B cell (primary cell): ENCODE results near the gene IL17RE. TPM values are rescaled to one million over a fixed set of nuclear protein-coding genes. Genes with fewer than 3 reads are reported as not detected.

Experiments
- ATAC-seq: fragments of 200-7000 bp; cut with Tn5 transposase; one replicate; pipeline ENCODE4 v1.10.0; 2021; ENCODE audit warnings: low read depth, mild to moderate bottlenecking, moderate number of reproducible peaks, moderate library complexity
- CTCF ChIA-PET: fragments of 350-600 bp; sonication (Branson Sonifier 250); formaldehyde crosslinking; loops from one replicate; lab custom pipeline; 2021; ENCODE audit warnings: antibody characterized with exemption, inconsistent platforms; lab: Charles Lee
- POLR2A ChIA-PET: fragments of 350-600 bp; sonication (Branson Sonifier 250); formaldehyde crosslinking; loops from one replicate; lab custom pipeline; 2021; ENCODE audit warnings: antibody characterized with exemption; lab: Charles Lee
- DNase-seq: peaks from one replicate; pipeline ENCODE4 v3.0.0; 2013
- H2AFZ ChIP-seq: 2 replicates; pipeline ENCODE4 v1.6.1; 2012; ENCODE audit warnings: mild to moderate bottlenecking, low read depth, low read length; ENCODE audit not compliant: insufficient read depth, poor library complexity, severe bottlenecking
- H3K27ac ChIP-seq, 2 donors: 1 replicate in 1 of 2; 2 replicates in 1 of 2; pipeline ENCODE4 v1.5.1; 2012 to 2013; ENCODE audit warnings: low read length in 2 of 2, mild to moderate bottlenecking in 2 of 2, moderate library complexity in 1 of 2
- H3K27me3 ChIP-seq, 4 experiments: fragments of 200-600 bp in 1 of 4; sonication (generic) in 1 of 4; replicated peaks in 1 of 4; 1 replicate in 2 of 4; 2 replicates in 2 of 4; pipeline versions ENCODE4 v1.6.1 to v1.7.0; 2013 to 2016; ENCODE audit warnings: low read length in 3 of 4, mild to moderate bottlenecking in 2 of 4, mixed read lengths in 1 of 4, moderate library complexity in 1 of 4; ENCODE audit not compliant: insufficient read depth in 4 of 4, control insufficient read depth in 3 of 4; ENCODE audit errors: control extremely low read depth in 1 of 4
- H3K36me3 ChIP-seq, 2 experiments: replicated peaks in 1 of 2; 1 replicate in 1 of 2; 2 replicates in 1 of 2; pipeline versions ENCODE4 v1.6.1 to v1.7.1; 2013; ENCODE audit warnings: low read length in 1 of 2; ENCODE audit not compliant: insufficient read depth in 2 of 2, control insufficient read depth in 1 of 2; ENCODE audit errors: control extremely low read depth in 1 of 2, extremely low read depth in 1 of 2
- H3K4me1 ChIP-seq, 2 donors: fragments of 200-600 bp in 1 of 2; sonication (generic) in 1 of 2; 1 replicate in 1 of 2; 2 replicates in 1 of 2; pipeline versions ENCODE4 v1.5.1 to v1.6.1; 2013 to 2017; ENCODE audit warnings: low read length in 2 of 2; ENCODE audit not compliant: control insufficient read depth in 2 of 2, insufficient read depth in 2 of 2
- H3K4me2 ChIP-seq: replicated peaks from 2 replicates; pipeline ENCODE3; 2012; ENCODE audit warnings: mild to moderate bottlenecking, low read depth, low read length; ENCODE audit not compliant: poor library complexity, severe bottlenecking
- H3K4me3 ChIP-seq, 5 experiments: fragments of 200-600 bp in 1 of 5; sonication (generic) in 1 of 5; 1 replicate in 3 of 5; 2 replicates in 2 of 5; pipeline versions ENCODE4 v1.5.1 to v1.7.0; 2011 to 2016; ENCODE audit warnings: low read length in 4 of 5, mild to moderate bottlenecking in 4 of 5, low read depth in 2 of 5, control low read depth in 1 of 5, moderate library complexity in 1 of 5; ENCODE audit not compliant: insufficient read depth in 1 of 5; ENCODE audit errors: control extremely low read depth in 1 of 5, extremely low read depth in 1 of 5
- H3K79me2 ChIP-seq: fragments of 200-600 bp; sonication (generic); one replicate; pipeline ENCODE4 v1.6.0; 2016; ENCODE audit warnings: low read length; ENCODE audit not compliant: control insufficient read depth, insufficient read depth
- H3K9ac ChIP-seq: fragments of 200-600 bp; sonication (generic); 2 replicates; pipeline ENCODE4 v1.6.1; 2017; ENCODE audit warnings: mild to moderate bottlenecking, low read length, moderate library complexity
- H3K9me3 ChIP-seq, 3 donors: one replicate each; pipeline versions ENCODE4 v1.6.1 to v1.7.1; 2013; ENCODE audit warnings: low read length in 2 of 3; ENCODE audit not compliant: control insufficient read depth in 2 of 3, insufficient read depth in 1 of 3; ENCODE audit errors: control extremely low read depth in 1 of 3
- H4K20me1 ChIP-seq: 2 replicates; pipeline ENCODE4 v1.6.0; 2012; ENCODE audit warnings: mild to moderate bottlenecking, low read length; ENCODE audit not compliant: insufficient read depth, control insufficient read depth, poor library complexity, severe bottlenecking
- H3K27ac Mint-ChIP-seq: one replicate; pipeline ENCODE4 v1.8.0; 2021; ENCODE audit warnings: mixed read lengths
- H3K27me3 Mint-ChIP-seq: one replicate; pipeline ENCODE4 v1.8.0; 2021; ENCODE audit warnings: mixed read lengths
- H3K4me1 Mint-ChIP-seq: one replicate; pipeline ENCODE4 v1.8.0; 2021; ENCODE audit warnings: mixed read lengths
- H3K4me3 Mint-ChIP-seq: one replicate; pipeline ENCODE4 v1.8.0; 2021; ENCODE audit warnings: mixed read lengths
- H3K9me3 Mint-ChIP-seq: one replicate; pipeline ENCODE4 v1.8.0; 2022; ENCODE audit warnings: mixed read lengths; ENCODE audit not compliant: insufficient read depth
- EZH2 ChIP-seq: IDR thresholded peaks from 2 replicates; pipeline ENCODE4 v1.6.1; 2012; ENCODE audit warnings: borderline replicate concordance, low read depth, mild to moderate bottlenecking, moderate library complexity, low read length; ENCODE audit not compliant: insufficient read depth, poor library complexity, severe bottlenecking
- WGBS: methylation state at CpG from one replicate; pipeline ENCODE4 v1.1.5; 2013; ENCODE audit warnings: missing lambda C conversion rate; ENCODE audit not compliant: insufficient coverage; 5-methylcytosine and 5-hydroxymethylcytosine counted together
- intact Hi-C: fragments of 100-400 bp; cut with micrococcal nuclease; formaldehyde crosslinking; loops from one replicate; pipeline ENCODE4 v1.10.0; 2022
- polyA plus RNA-seq: library from polyadenylated mRNA; depleted of rRNA; stranded (reverse); fragments of >200 nt; gene quantifications from 2 replicates; pipeline ENCODE4 v1.2.3, GENCODE V29; 2012
- total RNA-seq, 2 donors: library from RNA; stranded (reverse); fragments of 120-200 nt in 1 of 2; gene quantifications; 1 replicate in 1 of 2; 2 replicates in 1 of 2; pipeline versions ENCODE4 v1.2.3 to v1.2.4, GENCODE V29; 2013 to 2022
- TF ChIP-seq, protein P1 (sequence below): fragments of 200-600 bp; IDR thresholded peaks from one replicate; pipeline ENCODE4 v1.8.0; 2022; ENCODE audit warnings: antibody characterized with exemption, mild to moderate bottlenecking

The IL17RE gene
- total and polyA plus RNA-seq, 2 donors (not counting 1 experiment from before 2014, with no cell fraction given), result 0.37 TPM; not detected in 1

GRCh38 chr3:9948586-9948985 is 45.9 kb downstream of the IL17RE start:
- H3K4me2 ChIP-seq, result no peak overlapping the region

GRCh38 chr3:9949115-9949514 is 46.5 kb downstream of the IL17RE start:
- no peaks in the 10 kb centered on the region for H3K9me3 Mint-ChIP-seq
- intact Hi-C loops, result loop anchor here (5.0 kb wide), 1 partner anchor 298 kb away; the partner anchor contains the start of gene TATDN2
- Histone ChIP-seq H3K4me1 (peaks cover 15 to 23% of the 10 kb centered on the region in 2 donors), H2AFZ (no peak overlapping the region), H3K9ac (no peak overlapping the region), H3K27ac (no peak overlapping the region), H4K20me1 (no peaks in the 10 kb centered on the region), H3K9me3 (no peaks in the 10 kb centered on the region), H3K27me3 (peaks cover 0 to 12% (median 0%) of the 10 kb centered on the region in 4 experiments), H3K36me3 (peaks cover 0 to 2% of the 10 kb centered on the region in 2 experiments), H3K4me3 (no peak overlapping the region), H3K79me2 (no peaks in the 10 kb centered on the region), H3K4me2 (no peak overlapping the region)
- no peak overlapping the region for H3K27ac Mint-ChIP-seq
- no peaks in the 10 kb centered on the region for H3K27me3 Mint-ChIP-seq
- ATAC-seq (no peak), DNase-seq (no peak)
- peaks cover 20% of the 10 kb centered on the region for H3K4me1 Mint-ChIP-seq
- CTCF ChIA-PET, result interaction anchor here (2.6 kb wide), 1 partner anchor 16 kb away, joined by 11 read pairs; the partner anchor contains the start of gene CRELD1
- no peak for TF ChIP-seq EZH2
- TF ChIP-seq, protein P1, sequence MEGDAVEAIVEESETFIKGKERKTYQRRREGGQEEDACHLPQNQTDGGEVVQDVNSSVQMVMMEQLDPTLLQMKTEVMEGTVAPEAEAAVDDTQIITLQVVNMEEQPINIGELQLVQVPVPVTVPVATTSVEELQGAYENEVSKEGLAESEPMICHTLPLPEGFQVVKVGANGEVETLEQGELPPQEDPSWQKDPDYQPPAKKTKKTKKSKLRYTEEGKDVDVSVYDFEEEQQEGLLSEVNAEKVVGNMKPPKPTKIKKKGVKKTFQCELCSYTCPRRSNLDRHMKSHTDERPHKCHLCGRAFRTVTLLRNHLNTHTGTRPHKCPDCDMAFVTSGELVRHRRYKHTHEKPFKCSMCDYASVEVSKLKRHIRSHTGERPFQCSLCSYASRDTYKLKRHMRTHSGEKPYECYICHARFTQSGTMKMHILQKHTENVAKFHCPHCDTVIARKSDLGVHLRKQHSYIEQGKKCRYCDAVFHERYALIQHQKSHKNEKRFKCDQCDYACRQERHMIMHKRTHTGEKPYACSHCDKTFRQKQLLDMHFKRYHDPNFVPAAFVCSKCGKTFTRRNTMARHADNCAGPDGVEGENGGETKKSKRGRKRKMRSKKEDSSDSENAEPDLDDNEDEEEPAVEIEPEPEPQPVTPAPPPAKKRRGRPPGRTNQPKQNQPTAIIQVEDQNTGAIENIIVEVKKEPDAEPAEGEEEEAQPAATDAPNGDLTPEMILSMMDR, result no peak
- POLR2A ChIA-PET, result no interaction called here
- no peak overlapping the region for H3K4me3 Mint-ChIP-seq
- 94% methylated on average over 7 of the region's 7 CpGs for WGBS

More at GRCh38 chr3:9948586-9948985, 45.9 kb downstream of the IL17RE start:
- peaks cover 0 to 2% of the 10 kb centered on the region in 2 experiments for H3K36me3 ChIP-seq
- H3K4me1 ChIP-seq, result peaks cover 15 to 23% of the 10 kb centered on the region in 2 donors
- no peaks in the 10 kb centered on the region for H3K79me2 ChIP-seq
- no peaks in the 10 kb centered on the region for H3K9me3 Mint-ChIP-seq
- H3K4me1 Mint-ChIP-seq, result peaks cover 20% of the 10 kb centered on the region
- H2AFZ ChIP-seq, result no peak overlapping the region
- no peak for ATAC-seq
- 100% methylated on average over 1 of the region's 3 CpGs for WGBS
- TF ChIP-seq EZH2, result no peak
- TF ChIP-seq, protein P1, result no peak
- intact Hi-C loops, result loop anchor here (5.0 kb wide), 1 partner anchor 299 kb away; the partner anchor contains the start of gene TATDN2
- no peak overlapping the region for H3K27ac ChIP-seq
- H3K27me3 Mint-ChIP-seq, result no peaks in the 10 kb centered on the region
- H3K4me3 Mint-ChIP-seq, result no peak overlapping the region
- H3K9ac ChIP-seq, result no peak overlapping the region
- H3K27ac Mint-ChIP-seq, result no peak overlapping the region
- ChIA-PET CTCF (interaction anchor here (2.6 kb wide), 1 partner anchor 16 kb away, joined by 11 read pairs; the partner anchor contains the start of gene CRELD1), POLR2A (no interaction called here)
- H4K20me1 ChIP-seq, result no peaks in the 10 kb centered on the region
- peaks cover 0 to 12% (median 0%) of the 10 kb centered on the region in 4 experiments for H3K27me3 ChIP-seq
- no peak overlapping the region for H3K4me3 ChIP-seq
- no peak for DNase-seq
- no peaks in the 10 kb centered on the region for H3K9me3 ChIP-seq
